Ovary (tissue), 3 donors: Measurements from ENCODE around the gene FADD.

Experiments
- EP300 ChIP-seq: sonication (generic); formaldehyde crosslinking; IDR thresholded peaks from one replicate; pipeline ENCODE4 v1.6.1; 2017; ENCODE audit warnings: antibody characterized with exemption
- POLR2A ChIP-seq: fragments of 450-650 bp; IDR thresholded peaks from one replicate; pipeline ENCODE4 v1.6.1; 2017; ENCODE audit warnings: antibody characterized with exemption, mild to moderate bottlenecking, moderate library complexity
- TF ChIP-seq, protein P1 (sequence below), 3 donors: fragments of 450-650 bp in 2 of 3; fragments of 200-600 bp in 1 of 3; IDR thresholded peaks; one replicate each; pipeline versions ENCODE4 v1.5.1 to v1.8.0; 2016 to 2022; ENCODE audit warnings: antibody characterized with exemption in 3 of 3, mild to moderate bottlenecking in 1 of 3
- donor health status: DM: no; HTN: no; CAD: no.

DNA sequence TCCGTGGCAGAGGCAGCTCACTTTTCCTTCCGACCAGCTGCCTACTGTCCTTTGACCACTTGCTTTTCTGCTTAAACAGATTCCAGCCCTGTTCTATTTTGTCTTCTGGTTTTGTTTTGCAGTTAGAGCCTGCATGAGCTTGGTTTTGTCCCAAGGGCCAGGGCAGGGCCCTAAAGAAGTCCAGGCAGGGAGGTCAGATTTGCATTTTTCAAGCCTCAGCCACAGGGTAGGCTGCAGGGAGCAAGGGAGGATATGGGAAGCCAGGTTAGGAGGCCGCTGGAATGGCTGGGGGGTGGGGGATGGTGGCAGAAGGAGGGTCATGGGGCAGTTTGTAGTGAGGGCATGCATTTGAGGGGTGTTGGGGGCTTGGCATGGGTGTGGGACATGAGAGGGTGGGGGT, 23.1 kb downstream of the FADD start:
- TF ChIP-seq, protein P1, sequence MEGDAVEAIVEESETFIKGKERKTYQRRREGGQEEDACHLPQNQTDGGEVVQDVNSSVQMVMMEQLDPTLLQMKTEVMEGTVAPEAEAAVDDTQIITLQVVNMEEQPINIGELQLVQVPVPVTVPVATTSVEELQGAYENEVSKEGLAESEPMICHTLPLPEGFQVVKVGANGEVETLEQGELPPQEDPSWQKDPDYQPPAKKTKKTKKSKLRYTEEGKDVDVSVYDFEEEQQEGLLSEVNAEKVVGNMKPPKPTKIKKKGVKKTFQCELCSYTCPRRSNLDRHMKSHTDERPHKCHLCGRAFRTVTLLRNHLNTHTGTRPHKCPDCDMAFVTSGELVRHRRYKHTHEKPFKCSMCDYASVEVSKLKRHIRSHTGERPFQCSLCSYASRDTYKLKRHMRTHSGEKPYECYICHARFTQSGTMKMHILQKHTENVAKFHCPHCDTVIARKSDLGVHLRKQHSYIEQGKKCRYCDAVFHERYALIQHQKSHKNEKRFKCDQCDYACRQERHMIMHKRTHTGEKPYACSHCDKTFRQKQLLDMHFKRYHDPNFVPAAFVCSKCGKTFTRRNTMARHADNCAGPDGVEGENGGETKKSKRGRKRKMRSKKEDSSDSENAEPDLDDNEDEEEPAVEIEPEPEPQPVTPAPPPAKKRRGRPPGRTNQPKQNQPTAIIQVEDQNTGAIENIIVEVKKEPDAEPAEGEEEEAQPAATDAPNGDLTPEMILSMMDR (IDR thresholded peaks at IDR 0.05) = no peak
- TF ChIP-seq EP300 (no peak), POLR2A (no peak)
